ENCODE measurements around the gene GRIP1. TPM values are rescaled to one million over a fixed set of nuclear protein-coding genes. Genes with fewer than 3 reads are reported as not detected.

The GRIP1 gene
- total RNA-seq, 1 experiment from 2014 or later, result 0.23 TPM

GRCh38 chr12:66629138-66629870 lies 49.6 kb downstream of the GRIP1 start:
- H3K27me3 Mint-ChIP-seq (ENCODE audit: insufficient read depth, unreplicated experiment), result peaks cover 2% of the 10 kb centered on the region
- no peaks in the 10 kb centered on the region for H3K4me1 Mint-ChIP-seq (ENCODE audit: low read depth, unreplicated experiment)
- intact Hi-C loops (cut with micrococcal nuclease; ENCODE audit: unreplicated experiment), result no loop called here
- BruUV-seq (replicated peaks), result no TSS peak
- H3K36me3 Mint-ChIP-seq (ENCODE audit: insufficient read depth, unreplicated experiment), result no peaks in the 10 kb centered on the region
- Histone ChIP-seq H3K4me1 (peaks cover 5% of the 10 kb centered on the region; the same call in 1 of the 2 replicates), H3K4me3 (ENCODE audit: low read depth, low read length) (no peak overlapping the region), H3K36me3 (ENCODE audit: control insufficient read depth, insufficient read depth, low read length) (no peaks in the 10 kb centered on the region), H3K9me3 (no peaks in the 10 kb centered on the region), H3K27me3 (replicated peaks; ENCODE audit: control insufficient read depth, insufficient read depth, low read length) (no peaks in the 10 kb centered on the region)
- ChIA-PET POLR2A (no interaction called here), CTCF (no interaction called here)
- no peak overlapping the region for H3K27ac Mint-ChIP-seq (ENCODE audit: unreplicated experiment)
- no peak for DNase-seq
- H3K4me3 Mint-ChIP-seq (ENCODE audit: unreplicated experiment), result no peak overlapping the region
- TF ChIP-seq, protein P1, sequence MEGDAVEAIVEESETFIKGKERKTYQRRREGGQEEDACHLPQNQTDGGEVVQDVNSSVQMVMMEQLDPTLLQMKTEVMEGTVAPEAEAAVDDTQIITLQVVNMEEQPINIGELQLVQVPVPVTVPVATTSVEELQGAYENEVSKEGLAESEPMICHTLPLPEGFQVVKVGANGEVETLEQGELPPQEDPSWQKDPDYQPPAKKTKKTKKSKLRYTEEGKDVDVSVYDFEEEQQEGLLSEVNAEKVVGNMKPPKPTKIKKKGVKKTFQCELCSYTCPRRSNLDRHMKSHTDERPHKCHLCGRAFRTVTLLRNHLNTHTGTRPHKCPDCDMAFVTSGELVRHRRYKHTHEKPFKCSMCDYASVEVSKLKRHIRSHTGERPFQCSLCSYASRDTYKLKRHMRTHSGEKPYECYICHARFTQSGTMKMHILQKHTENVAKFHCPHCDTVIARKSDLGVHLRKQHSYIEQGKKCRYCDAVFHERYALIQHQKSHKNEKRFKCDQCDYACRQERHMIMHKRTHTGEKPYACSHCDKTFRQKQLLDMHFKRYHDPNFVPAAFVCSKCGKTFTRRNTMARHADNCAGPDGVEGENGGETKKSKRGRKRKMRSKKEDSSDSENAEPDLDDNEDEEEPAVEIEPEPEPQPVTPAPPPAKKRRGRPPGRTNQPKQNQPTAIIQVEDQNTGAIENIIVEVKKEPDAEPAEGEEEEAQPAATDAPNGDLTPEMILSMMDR (IDR thresholded peaks at IDR 0.05; ENCODE audit: insufficient read depth in 1 of 2, low read depth in 1 of 2, low read length in 1 of 2, severe bottlenecking in 1 of 2, unreplicated experiment in 1 of 2), result no peak
- H3K9me3 Mint-ChIP-seq (ENCODE audit: unreplicated experiment), result no peaks in the 10 kb centered on the region

- Histone ChIP-seq H3K4me3 (ENCODE audit: low read depth, low read length) (no peak overlapping the region), H3K4me1 (peaks cover 5% of the 10 kb centered on the region; the same call in 1 of the 2 replicates), H3K9me3 (no peaks in the 10 kb centered on the region), H3K27me3 (replicated peaks; ENCODE audit: control insufficient read depth, insufficient read depth, low read length) (no peaks in the 10 kb centered on the region), H3K36me3 (ENCODE audit: control insufficient read depth, insufficient read depth, low read length) (no peaks in the 10 kb centered on the region)
- Mint-ChIP-seq H3K36me3 (ENCODE audit: insufficient read depth, unreplicated experiment) (no peaks in the 10 kb centered on the region), H3K9me3 (ENCODE audit: unreplicated experiment) (no peaks in the 10 kb centered on the region), H3K4me1 (ENCODE audit: low read depth, unreplicated experiment) (no peaks in the 10 kb centered on the region), H3K27ac (ENCODE audit: unreplicated experiment) (no peak overlapping the region), H3K27me3 (ENCODE audit: insufficient read depth, unreplicated experiment) (peaks cover 2% of the 10 kb centered on the region), H3K4me3 (ENCODE audit: unreplicated experiment) (no peak overlapping the region)
- no TSS peak for BruUV-seq (replicated peaks)
- DNase-seq, result no peak
- intact Hi-C loops (cut with micrococcal nuclease; ENCODE audit: unreplicated experiment), result no loop called here
- ChIA-PET CTCF (interaction anchor here (0.6 kb wide), 1 partner anchor 28 kb away, joined by 3 read pairs; no protein-coding TSS in a partner anchor), POLR2A (no interaction called here)
- TF ChIP-seq, protein P1 (IDR thresholded peaks at IDR 0.05; ENCODE audit: insufficient read depth in 1 of 2, low read depth in 1 of 2, low read length in 1 of 2, severe bottlenecking in 1 of 2, unreplicated experiment in 1 of 2), result no peak
These were observed 50.9 kb downstream of the GRIP1 start for GRCh38 chr12:66627988-66628317.

DNA sequence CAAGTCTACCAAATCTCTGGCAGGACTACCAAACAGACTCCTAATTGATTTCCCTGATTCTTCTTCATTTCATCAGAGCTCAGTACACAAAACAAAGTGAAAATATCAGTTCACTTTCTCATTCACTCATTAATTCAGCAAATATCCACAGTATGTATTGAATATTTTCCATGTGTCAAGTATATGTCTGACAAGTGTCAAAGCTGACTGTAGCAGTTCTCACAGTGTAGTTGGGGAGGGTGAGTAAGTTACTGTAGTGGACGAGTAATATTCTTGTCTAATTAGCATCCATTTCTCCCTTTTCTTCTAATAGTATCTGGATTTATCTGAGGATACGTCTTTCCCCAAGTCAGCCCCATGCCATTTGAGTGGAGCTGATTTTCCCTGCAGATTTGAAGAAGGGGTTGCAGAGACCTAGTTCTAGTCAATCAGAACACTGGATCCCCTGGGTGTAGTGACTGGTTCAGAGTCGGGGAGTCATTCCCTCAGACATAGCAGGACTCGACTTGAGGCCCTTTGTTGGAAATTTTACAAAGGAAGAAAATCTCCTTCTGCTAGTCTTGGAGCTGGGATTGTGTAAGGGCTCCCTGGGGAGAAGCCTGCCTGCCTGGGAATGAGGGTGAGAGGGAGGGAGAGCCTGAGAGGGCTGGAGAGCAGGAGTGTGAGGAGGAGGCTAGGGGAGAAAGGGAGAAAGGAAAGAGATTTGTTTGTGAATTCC lies 51.4 kb downstream of the GRIP1 start:
- Mint-ChIP-seq H3K27me3 (ENCODE audit: insufficient read depth, unreplicated experiment) (peaks cover 6% of the 10 kb centered on the region), H3K4me3 (ENCODE audit: unreplicated experiment) (no peak overlapping the region), H3K27ac (ENCODE audit: unreplicated experiment) (no peak overlapping the region), H3K9me3 (ENCODE audit: unreplicated experiment) (no peaks in the 10 kb centered on the region), H3K36me3 (ENCODE audit: insufficient read depth, unreplicated experiment) (no peaks in the 10 kb centered on the region), H3K4me1 (ENCODE audit: low read depth, unreplicated experiment) (no peaks in the 10 kb centered on the region)
- H3K4me3 ChIP-seq (ENCODE audit: low read depth, low read length), result no peak overlapping the region
- no peaks in the 10 kb centered on the region for H3K36me3 ChIP-seq (ENCODE audit: control insufficient read depth, insufficient read depth, low read length)
- TF ChIP-seq, protein P1 (IDR thresholded peaks at IDR 0.05; ENCODE audit: insufficient read depth in 1 of 2, low read depth in 1 of 2, low read length in 1 of 2, severe bottlenecking in 1 of 2, unreplicated experiment in 1 of 2), result no peak
- CTCF ChIA-PET, result interaction anchor here (0.6 kb wide), 1 partner anchor 29 kb away, joined by 3 read pairs; no protein-coding TSS in a partner anchor
- H3K27me3 ChIP-seq (replicated peaks; ENCODE audit: control insufficient read depth, insufficient read depth, low read length), result no peaks in the 10 kb centered on the region
- peaks cover 5% of the 10 kb centered on the region; the same call in 1 of the 2 replicates for H3K4me1 ChIP-seq
- POLR2A ChIA-PET, result no interaction called here
- intact Hi-C loops (cut with micrococcal nuclease; ENCODE audit: unreplicated experiment), result no loop called here
- DNase-seq, result no peak
- H3K9me3 ChIP-seq, result no peaks in the 10 kb centered on the region
- no TSS peak for BruUV-seq (replicated peaks)
